Measurements from ENCODE around the gene REPS1.

The REPS1 gene

GRCh38 chr6:138923561-138923960 lies 64.5 kb downstream of the REPS1 start:
- DNase-seq = no peak

- DNase-seq = no peak
Measured at GRCh38 chr6:138920906-138921305, 67.1 kb downstream of the REPS1 start.

- no peak for DNase-seq
Measured at GRCh38 chr6:138914701-138915100, 73.4 kb downstream of the REPS1 start.

- no peak for DNase-seq
Measured at GRCh38 chr6:138912308-138912707, 75.7 kb downstream of the REPS1 start.

GRCh38 chr6:138909975-138910374 lies 78.1 kb downstream of the REPS1 start:
- DNase-seq = no peak

- no peak for DNase-seq
Measured at GRCh38 chr6:138909511-138909910, 78.5 kb downstream of the REPS1 start.

GRCh38 chr6:138907167-138907566 lies 80.9 kb downstream of the REPS1 start:
- DNase-seq = no peak

GRCh38 chr6:138897031-138897430 lies 91.0 kb downstream of the REPS1 start:
- no peak for DNase-seq

GRCh38 chr6:138896104-138896756 lies 91.8 kb downstream of the REPS1 start:
- DNase-seq = no peak

- DNase-seq = no peak
Measured at GRCh38 chr6:138891255-138891986, 96.6 kb downstream of the REPS1 start.

- DNase-seq = no peak
Measured at GRCh38 chr6:138885156-138885819, 102.8 kb downstream of the REPS1 start.

GRCh38 chr6:138882369-138883017 lies 105.6 kb downstream of the REPS1 start:
- no peak for DNase-seq

- no peak for DNase-seq
Measured at GRCh38 chr6:138873191-138873590, 114.9 kb downstream of the REPS1 start.

- DNase-seq = no peak
Measured at GRCh38 chr6:138869398-138869797, 118.7 kb downstream of the REPS1 start.

- DNase-seq = no peak
Measured at GRCh38 chr6:138868181-138868580, 119.9 kb downstream of the REPS1 start.

GRCh38 chr6:138865480-138866109 lies 122.5 kb downstream of the REPS1 start:
- DNase-seq = no peak

GRCh38 chr6:138864343-138864890 lies 123.6 kb downstream of the REPS1 start:
- DNase-seq = no peak

GRCh38 chr6:138863321-138863720 lies 124.7 kb downstream of the REPS1 start:
- no peak for DNase-seq

GRCh38 chr6:138862456-138862855 lies 125.6 kb downstream of the REPS1 start:
- no peak for DNase-seq

GRCh38 chr6:138857775-138858174 lies 130.3 kb downstream of the REPS1 start:
- DNase-seq = no peak

- no peak for DNase-seq
Measured at GRCh38 chr6:138856654-138857053, 131.4 kb downstream of the REPS1 start.

Data from CD4-positive, alpha-beta T cell treated with Interleukin-17A for 4 hours (primary cell).